ENCODE measurements around the gene AGO3. TPM values are rescaled to one million over a fixed set of nuclear protein-coding genes. Genes with fewer than 3 reads are reported as not detected.

AGO3 gene
- total and polyA plus RNA-seq, 2 of the 13 experiments (the other 11 are each of a cell fraction or from before 2014, with no cell fraction given), result 21.2 to 27.1 TPM

DNA sequence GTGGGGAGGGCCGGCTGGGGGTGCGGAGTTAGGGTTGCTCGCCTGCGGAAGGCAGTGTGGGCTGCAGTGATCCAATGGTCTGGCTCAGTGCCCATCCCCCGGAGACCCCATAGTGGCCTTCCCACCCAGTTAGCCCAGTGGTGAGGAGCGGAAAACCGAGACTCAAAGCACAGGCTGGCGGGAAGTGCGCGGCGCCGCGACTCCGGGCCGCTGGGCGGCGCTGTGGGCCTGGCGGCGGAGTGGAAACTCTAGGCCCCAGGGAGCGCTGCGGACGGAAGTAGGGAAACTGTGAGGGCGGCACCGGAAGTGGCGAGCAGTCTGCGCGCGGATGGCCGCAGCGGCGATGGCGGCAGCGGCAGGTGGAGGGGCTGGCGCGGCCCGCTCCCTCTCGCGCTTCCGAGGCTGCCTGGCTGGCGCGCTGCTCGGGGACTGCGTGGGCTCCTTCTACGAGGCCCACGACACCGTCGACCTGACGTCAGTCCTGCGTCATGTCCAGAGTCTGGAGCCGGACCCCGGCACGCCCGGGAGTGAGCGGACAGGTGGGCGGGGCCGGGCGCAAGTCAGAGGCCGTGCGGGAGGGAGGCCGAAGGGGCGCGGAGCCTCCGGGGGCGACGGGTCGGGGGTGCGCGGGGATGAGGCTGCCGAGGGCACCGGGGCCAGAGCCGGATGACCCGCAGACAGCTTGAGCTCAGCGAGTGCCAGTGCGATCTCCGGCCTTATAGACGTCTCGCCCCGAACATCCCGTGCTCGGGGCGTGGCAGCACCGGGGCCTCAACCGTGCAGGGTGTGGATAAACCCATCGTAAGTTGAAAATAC lies 157.9 kb downstream of the AGO3 start, which contains the start of gene ADPRS (continued):
- peak; percentile 86; the same call in 1 of the 2 replicates for TF ChIP-seq ZNF615 (CRISPR knock-in tag; IDR thresholded peaks at IDR 0.05; ENCODE audit: borderline replicate concordance)
- peak; percentile 57; the same call in 1 of the 2 replicates for TF ChIP-seq PHF21A (CRISPR knock-in tag; IDR thresholded peaks at IDR 0.05)
- peak; percentile 87 for TF ChIP-seq NFKBIZ (CRISPR knock-in tag; IDR thresholded peaks at IDR 0.05)
- TF ChIP-seq, protein P1, sequence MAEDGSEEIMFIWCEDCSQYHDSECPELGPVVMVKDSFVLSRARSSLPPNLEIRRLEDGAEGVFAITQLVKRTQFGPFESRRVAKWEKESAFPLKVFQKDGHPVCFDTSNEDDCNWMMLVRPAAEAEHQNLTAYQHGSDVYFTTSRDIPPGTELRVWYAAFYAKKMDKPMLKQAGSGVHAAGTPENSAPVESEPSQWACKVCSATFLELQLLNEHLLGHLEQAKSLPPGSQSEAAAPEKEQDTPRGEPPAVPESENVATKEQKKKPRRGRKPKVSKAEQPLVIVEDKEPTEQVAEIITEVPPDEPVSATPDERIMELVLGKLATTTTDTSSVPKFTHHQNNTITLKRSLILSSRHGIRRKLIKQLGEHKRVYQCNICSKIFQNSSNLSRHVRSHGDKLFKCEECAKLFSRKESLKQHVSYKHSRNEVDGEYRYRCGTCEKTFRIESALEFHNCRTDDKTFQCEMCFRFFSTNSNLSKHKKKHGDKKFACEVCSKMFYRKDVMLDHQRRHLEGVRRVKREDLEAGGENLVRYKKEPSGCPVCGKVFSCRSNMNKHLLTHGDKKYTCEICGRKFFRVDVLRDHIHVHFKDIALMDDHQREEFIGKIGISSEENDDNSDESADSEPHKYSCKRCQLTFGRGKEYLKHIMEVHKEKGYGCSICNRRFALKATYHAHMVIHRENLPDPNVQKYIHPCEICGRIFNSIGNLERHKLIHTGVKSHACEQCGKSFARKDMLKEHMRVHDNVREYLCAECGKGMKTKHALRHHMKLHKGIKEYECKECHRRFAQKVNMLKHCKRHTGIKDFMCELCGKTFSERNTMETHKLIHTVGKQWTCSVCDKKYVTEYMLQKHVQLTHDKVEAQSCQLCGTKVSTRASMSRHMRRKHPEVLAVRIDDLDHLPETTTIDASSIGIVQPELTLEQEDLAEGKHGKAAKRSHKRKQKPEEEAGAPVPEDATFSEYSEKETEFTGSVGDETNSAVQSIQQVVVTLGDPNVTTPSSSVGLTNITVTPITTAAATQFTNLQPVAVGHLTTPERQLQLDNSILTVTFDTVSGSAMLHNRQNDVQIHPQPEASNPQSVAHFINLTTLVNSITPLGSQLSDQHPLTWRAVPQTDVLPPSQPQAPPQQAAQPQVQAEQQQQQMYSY (CRISPR knock-in tag; IDR thresholded peaks at IDR 0.05), result no peak
- TF ChIP-seq, protein P2, sequence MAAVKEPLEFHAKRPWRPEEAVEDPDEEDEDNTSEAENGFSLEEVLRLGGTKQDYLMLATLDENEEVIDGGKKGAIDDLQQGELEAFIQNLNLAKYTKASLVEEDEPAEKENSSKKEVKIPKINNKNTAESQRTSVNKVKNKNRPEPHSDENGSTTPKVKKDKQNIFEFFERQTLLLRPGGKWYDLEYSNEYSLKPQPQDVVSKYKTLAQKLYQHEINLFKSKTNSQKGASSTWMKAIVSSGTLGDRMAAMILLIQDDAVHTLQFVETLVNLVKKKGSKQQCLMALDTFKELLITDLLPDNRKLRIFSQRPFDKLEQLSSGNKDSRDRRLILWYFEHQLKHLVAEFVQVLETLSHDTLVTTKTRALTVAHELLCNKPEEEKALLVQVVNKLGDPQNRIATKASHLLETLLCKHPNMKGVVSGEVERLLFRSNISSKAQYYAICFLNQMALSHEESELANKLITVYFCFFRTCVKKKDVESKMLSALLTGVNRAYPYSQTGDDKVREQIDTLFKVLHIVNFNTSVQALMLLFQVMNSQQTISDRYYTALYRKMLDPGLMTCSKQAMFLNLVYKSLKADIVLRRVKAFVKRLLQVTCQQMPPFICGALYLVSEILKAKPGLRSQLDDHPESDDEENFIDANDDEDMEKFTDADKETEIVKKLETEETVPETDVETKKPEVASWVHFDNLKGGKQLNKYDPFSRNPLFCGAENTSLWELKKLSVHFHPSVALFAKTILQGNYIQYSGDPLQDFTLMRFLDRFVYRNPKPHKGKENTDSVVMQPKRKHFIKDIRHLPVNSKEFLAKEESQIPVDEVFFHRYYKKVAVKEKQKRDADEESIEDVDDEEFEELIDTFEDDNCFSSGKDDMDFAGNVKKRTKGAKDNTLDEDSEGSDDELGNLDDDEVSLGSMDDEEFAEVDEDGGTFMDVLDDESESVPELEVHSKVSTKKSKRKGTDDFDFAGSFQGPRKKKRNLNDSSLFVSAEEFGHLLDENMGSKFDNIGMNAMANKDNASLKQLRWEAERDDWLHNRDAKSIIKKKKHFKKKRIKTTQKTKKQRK (IDR thresholded peaks at IDR 0.05; ENCODE audit: low read length), result no peak
- no peak; the same call in none of the 2 replicates for TF ChIP-seq ZNF572 (CRISPR knock-in tag; IDR thresholded peaks at IDR 0.05)
- TF ChIP-seq, protein P3, sequence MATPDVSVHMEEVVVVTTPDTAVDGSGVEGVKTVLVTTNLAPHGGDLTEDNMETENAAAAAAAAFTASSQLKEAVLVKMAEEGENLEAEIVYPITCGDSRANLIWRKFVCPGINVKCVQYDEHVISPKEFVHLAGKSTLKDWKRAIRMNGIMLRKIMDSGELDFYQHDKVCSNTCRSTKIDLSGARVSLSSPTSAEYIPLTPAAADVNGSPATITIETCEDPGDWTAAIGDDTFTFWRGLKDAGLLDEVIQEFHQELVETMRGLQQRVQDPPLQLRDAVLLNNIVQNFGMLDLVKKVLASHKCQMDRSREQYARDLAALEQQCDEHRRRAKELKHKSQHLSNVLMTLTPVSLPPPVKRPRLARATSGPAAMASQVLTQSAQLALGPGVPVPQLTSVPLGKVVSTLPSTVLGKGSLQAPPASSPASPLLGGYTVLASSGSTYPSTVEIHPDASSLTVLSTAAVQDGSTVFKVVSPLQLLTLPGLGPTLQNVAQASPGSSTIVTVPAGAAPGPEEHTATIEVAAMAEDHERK (CRISPR knock-in tag; IDR thresholded peaks at IDR 0.05; ENCODE audit: low read depth), result peak; percentile 41; the same call in 1 of the 2 replicates
- no peak for TF ChIP-seq ZNF674 (CRISPR knock-in tag; IDR thresholded peaks at IDR 0.05; ENCODE audit: low read depth)
- TF ChIP-seq, protein P4, sequence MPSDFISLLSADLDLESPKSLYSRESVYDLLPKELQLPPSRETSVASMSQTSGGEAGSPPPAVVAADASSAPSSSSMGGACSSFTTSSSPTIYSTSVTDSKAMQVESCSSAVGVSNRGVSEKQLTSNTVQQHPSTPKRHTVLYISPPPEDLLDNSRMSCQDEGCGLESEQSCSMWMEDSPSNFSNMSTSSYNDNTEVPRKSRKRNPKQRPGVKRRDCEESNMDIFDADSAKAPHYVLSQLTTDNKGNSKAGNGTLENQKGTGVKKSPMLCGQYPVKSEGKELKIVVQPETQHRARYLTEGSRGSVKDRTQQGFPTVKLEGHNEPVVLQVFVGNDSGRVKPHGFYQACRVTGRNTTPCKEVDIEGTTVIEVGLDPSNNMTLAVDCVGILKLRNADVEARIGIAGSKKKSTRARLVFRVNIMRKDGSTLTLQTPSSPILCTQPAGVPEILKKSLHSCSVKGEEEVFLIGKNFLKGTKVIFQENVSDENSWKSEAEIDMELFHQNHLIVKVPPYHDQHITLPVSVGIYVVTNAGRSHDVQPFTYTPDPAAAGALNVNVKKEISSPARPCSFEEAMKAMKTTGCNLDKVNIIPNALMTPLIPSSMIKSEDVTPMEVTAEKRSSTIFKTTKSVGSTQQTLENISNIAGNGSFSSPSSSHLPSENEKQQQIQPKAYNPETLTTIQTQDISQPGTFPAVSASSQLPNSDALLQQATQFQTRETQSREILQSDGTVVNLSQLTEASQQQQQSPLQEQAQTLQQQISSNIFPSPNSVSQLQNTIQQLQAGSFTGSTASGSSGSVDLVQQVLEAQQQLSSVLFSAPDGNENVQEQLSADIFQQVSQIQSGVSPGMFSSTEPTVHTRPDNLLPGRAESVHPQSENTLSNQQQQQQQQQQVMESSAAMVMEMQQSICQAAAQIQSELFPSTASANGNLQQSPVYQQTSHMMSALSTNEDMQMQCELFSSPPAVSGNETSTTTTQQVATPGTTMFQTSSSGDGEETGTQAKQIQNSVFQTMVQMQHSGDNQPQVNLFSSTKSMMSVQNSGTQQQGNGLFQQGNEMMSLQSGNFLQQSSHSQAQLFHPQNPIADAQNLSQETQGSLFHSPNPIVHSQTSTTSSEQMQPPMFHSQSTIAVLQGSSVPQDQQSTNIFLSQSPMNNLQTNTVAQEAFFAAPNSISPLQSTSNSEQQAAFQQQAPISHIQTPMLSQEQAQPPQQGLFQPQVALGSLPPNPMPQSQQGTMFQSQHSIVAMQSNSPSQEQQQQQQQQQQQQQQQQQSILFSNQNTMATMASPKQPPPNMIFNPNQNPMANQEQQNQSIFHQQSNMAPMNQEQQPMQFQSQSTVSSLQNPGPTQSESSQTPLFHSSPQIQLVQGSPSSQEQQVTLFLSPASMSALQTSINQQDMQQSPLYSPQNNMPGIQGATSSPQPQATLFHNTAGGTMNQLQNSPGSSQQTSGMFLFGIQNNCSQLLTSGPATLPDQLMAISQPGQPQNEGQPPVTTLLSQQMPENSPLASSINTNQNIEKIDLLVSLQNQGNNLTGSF (CRISPR knock-in tag; IDR thresholded peaks at IDR 0.05), result peak; percentile 84
- TF ChIP-seq, protein P5, sequence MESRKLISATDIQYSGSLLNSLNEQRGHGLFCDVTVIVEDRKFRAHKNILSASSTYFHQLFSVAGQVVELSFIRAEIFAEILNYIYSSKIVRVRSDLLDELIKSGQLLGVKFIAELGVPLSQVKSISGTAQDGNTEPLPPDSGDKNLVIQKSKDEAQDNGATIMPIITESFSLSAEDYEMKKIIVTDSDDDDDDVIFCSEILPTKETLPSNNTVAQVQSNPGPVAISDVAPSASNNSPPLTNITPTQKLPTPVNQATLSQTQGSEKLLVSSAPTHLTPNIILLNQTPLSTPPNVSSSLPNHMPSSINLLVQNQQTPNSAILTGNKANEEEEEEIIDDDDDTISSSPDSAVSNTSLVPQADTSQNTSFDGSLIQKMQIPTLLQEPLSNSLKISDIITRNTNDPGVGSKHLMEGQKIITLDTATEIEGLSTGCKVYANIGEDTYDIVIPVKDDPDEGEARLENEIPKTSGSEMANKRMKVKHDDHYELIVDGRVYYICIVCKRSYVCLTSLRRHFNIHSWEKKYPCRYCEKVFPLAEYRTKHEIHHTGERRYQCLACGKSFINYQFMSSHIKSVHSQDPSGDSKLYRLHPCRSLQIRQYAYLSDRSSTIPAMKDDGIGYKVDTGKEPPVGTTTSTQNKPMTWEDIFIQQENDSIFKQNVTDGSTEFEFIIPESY (CRISPR knock-in tag; IDR thresholded peaks at IDR 0.05), result peak; percentile 58; the same call in 1 of the 2 replicates
- peak; percentile 100 for TF ChIP-seq GABPB1 (CRISPR knock-in tag; IDR thresholded peaks at IDR 0.05)
